Coronary artery (tissue), 2 donors: ENCODE data around the gene CAV3.
A peak's percentile ranks its signal among the peaks of the same experiment; 100 is the strongest.

Experiments used
- DNase-seq: peaks from one replicate; pipeline ENCODE4 v3.0.0-alpha.2; 2017; ENCODE audit warnings: low spot score
- H3K27ac ChIP-seq, 2 donors: fragments of 200-600 bp; sonication (generic); one replicate each; pipeline ENCODE4 v1.5.1; 2016 to 2019
- H3K4me3 ChIP-seq: fragments of 200-600 bp; sonication (generic); 2 replicates; pipeline ENCODE4 v1.5.1; 2016; ENCODE audit warnings: mild to moderate bottlenecking, moderate library complexity
- TF ChIP-seq, protein P1 (sequence below): fragments of 200-600 bp; sonication (generic); IDR thresholded peaks from one replicate; pipeline ENCODE4 v1.5.1; 2019; ENCODE audit warnings: antibody characterized with exemption

The CAV3 gene

DNA sequence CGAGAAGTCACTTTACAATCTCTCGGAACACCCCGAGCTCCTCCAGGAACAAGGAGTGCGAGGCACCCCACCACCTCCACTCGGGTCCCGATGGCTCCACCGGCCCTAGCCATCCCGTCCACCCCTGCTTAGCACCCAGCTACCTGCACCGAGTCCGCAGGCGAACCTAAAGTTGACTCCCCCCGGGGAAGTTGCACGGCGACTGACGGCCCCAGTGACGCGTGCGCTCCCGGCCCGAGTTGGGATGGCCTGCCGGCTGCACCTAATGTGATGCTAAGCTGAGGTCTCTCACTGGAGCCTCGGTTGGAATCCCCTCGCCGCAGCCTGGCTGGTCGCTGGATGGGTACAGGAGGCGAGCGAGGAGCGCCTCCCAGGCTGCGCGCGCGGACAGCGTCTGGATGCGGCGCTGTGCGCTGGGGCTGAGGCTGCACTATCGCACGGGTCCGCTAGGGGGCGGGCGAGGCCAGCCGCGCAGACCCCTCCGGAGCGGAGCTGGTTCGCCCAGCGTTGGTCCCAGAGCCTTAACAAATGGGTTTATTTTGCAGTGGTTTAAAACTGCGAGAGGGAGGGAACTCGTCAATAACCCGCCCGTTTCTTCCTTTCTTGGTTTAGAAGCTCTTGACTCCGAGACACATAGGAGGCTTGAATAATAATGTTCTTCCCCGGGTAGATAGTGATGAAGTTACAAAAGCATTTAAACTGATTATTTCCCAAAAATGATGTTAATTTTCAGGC lies 35.7 kb downstream of the CAV3 start, which contains the start of gene OXTR:
TSS of gene OXTR (minus strand) at position 526 of the 735 bp plus-strand sequence. CDS start 1,426 bp downstream, outside the sequence.
- no peak within 1 kb of the TSS for H3K27ac ChIP-seq
- TF ChIP-seq, protein P1, sequence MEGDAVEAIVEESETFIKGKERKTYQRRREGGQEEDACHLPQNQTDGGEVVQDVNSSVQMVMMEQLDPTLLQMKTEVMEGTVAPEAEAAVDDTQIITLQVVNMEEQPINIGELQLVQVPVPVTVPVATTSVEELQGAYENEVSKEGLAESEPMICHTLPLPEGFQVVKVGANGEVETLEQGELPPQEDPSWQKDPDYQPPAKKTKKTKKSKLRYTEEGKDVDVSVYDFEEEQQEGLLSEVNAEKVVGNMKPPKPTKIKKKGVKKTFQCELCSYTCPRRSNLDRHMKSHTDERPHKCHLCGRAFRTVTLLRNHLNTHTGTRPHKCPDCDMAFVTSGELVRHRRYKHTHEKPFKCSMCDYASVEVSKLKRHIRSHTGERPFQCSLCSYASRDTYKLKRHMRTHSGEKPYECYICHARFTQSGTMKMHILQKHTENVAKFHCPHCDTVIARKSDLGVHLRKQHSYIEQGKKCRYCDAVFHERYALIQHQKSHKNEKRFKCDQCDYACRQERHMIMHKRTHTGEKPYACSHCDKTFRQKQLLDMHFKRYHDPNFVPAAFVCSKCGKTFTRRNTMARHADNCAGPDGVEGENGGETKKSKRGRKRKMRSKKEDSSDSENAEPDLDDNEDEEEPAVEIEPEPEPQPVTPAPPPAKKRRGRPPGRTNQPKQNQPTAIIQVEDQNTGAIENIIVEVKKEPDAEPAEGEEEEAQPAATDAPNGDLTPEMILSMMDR = peak; percentile 96
- H3K4me3 ChIP-seq = peak within 1 kb of the TSS; percentile 67
- no peak for DNase-seq

DNA sequence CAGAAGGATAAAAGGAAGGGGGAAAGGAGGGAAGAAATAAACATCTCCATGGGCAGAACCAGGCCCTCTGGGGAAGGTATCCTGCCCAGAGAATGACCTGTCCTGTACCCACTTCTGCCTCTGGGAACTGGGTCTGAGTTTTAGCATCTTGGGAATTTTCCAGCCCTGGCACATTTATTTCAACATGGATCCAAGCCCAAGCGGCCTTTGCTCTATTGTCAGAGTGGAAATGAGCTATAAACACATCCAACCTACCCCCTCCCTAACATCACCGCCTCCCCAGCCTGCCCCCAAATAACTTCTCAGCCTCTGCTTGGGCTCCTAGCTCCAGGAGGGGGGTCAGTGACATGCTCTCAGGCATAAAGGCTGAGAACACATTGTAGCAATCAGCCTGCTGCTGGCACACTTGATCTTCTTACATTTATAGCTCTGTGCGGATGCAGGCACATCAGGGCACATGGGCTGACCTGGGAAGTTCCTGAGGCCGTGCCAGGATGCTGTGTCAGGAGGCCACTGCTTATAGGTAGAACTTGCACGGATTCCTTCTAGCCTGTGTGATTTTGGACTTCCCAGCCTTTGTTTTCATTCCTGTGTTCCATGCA lies 40.4 kb downstream of the CAV3 start:
- no peak overlapping the region for H3K27ac ChIP-seq
- TF ChIP-seq, protein P1 = no peak
- no peak for DNase-seq
- H3K4me3 ChIP-seq = no peak overlapping the region

DNA sequence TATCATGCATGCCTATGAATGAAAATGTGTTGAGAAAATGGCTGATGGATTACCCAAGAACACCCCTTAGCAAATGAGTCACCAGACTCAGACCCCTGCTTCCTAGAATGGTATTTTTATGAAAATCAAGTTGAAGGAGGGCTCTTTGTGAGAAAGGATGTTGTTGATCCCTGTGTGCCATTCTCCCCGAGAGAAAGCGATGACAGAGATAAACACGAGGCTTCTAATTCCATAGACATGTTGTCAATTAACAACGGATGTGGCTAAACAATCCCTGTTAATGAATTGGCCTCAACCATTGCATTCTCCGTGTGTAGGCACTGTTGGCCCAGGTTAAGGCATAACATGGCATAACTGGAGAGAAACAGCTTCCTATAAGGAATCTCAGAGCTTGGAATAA lies 41.6 kb downstream of the CAV3 start:
- Histone ChIP-seq H3K27ac (no peak overlapping the region), H3K4me3 (no peak overlapping the region)
- TF ChIP-seq, protein P1 = no peak
- no peak for DNase-seq

- TF ChIP-seq, protein P1 = no peak
- no peak for DNase-seq
- no peak overlapping the region for H3K4me3 ChIP-seq
- H3K27ac ChIP-seq = no peak overlapping the region
Measured at GRCh38 chr3:8775602-8776001, 42.0 kb downstream of the CAV3 start.

GRCh38 chr3:8776406-8776805 lies 42.8 kb downstream of the CAV3 start:
- Histone ChIP-seq H3K4me3 (no peak overlapping the region), H3K27ac (no peak overlapping the region)
- TF ChIP-seq, protein P1 = no peak
- DNase-seq = no peak

DNA sequence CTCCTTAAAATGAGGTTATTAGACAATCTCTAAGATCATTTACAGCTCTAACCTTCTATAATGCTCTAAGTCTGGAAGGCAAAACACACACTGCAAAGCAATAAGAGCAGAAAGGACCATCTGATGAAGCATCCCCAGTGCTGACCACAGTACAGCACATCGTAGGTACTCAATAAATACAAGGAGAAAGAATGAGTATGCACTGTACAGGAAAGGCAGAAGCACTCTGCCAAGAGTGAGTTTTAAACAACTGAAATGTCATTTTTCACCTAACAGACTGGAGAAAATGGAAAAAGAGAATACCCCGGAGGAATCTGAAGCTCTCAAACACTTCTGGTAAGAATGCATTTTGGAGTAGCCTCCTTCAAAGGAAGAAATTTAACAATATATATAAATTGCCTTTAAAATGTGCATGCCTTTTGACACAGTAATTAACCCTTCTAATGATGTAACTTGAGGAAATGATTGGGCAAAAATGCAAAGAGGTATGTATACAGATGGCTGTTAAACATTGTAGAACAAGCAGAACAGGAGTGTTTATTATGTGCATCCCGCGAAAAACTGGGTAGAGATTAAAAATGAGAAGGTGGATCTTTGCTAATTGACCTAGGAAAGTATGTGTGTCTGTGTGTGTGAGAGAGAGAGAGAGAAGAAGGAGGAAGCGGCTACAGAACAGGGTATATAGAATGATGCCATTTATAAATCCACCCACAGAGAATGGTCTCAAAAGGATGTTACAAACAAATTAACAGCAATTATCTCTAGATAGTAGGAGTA lies 43.8 kb downstream of the CAV3 start:
- Histone ChIP-seq H3K27ac (no peak overlapping the region), H3K4me3 (no peak overlapping the region)
- no peak for DNase-seq
- TF ChIP-seq, protein P1 = no peak
